Natural killer cell treated with Interleukin-12 subunit alpha and Interleukin-12 subunit beta and Interleukin-15 and Interleukin-18, amount 100 ng/mL, for 72 hours (primary cell): ENCODE data around the gene LAMB3. TPM values are rescaled to one million over a fixed set of nuclear protein-coding genes. Genes with fewer than 3 reads are reported as not detected.

Experiments used
- ATAC-seq, 2 donors: fragments of 150-1000 bp; cut with Tn5 transposase in 1 of 2; sonication (Bioruptor Pico), chemical (Tn5 transposase) in 1 of 2; 2 replicates each; pipeline ENCODE4 v1.10.0; 2021
- DNase-seq: peaks from one replicate; pipeline ENCODE4 v3.0.0; 2022; ENCODE audit warnings: low spot score
- H3K27ac Mint-ChIP-seq, 2 donors: 1 replicate in 1 of 2; 2 replicates in 1 of 2; pipeline ENCODE4 v1.8.0; 2022; ENCODE audit warnings: mixed read lengths in 2 of 2, mild to moderate bottlenecking in 1 of 2, moderate library complexity in 1 of 2
- H3K27me3 Mint-ChIP-seq, 2 donors: 1 replicate in 1 of 2; 2 replicates in 1 of 2; pipeline ENCODE4 v1.8.0; 2022; ENCODE audit warnings: mixed read lengths in 2 of 2
- H3K36me3 Mint-ChIP-seq: one replicate; pipeline ENCODE4 v1.8.0; 2022; ENCODE audit warnings: mixed read lengths
- H3K4me1 Mint-ChIP-seq, 2 donors: 1 replicate in 1 of 2; 2 replicates in 1 of 2; pipeline ENCODE4 v1.8.0; 2022; ENCODE audit warnings: low read depth in 2 of 2, mixed read lengths in 2 of 2, mild to moderate bottlenecking in 1 of 2
- H3K4me3 Mint-ChIP-seq: one replicate; pipeline ENCODE4 v1.8.0; 2022; ENCODE audit warnings: mixed read lengths
- H3K9me3 Mint-ChIP-seq: 2 replicates; pipeline ENCODE4 v1.8.0; 2022; ENCODE audit warnings: mixed read lengths
- total RNA-seq, 2 donors: library from RNA; stranded (reverse); gene quantifications; one replicate each; pipeline ENCODE4 v1.2.3, GENCODE V29; 2022

Gene LAMB3
- total RNA-seq, 2 donors from 2014 or later, result 1.1 to 1.2 TPM

- H3K36me3 Mint-ChIP-seq, result no peaks in the 10 kb centered on the region
- no peak overlapping the region for H3K27ac Mint-ChIP-seq
- ATAC-seq (no peak), DNase-seq (no peak)
- H3K9me3 Mint-ChIP-seq, result no peaks in the 10 kb centered on the region
- no peak overlapping the region for H3K4me3 Mint-ChIP-seq
- peaks cover 0 to 8% of the 10 kb centered on the region in 2 donors for H3K4me1 Mint-ChIP-seq
- peaks cover 0 to under 1% of the 10 kb centered on the region in 2 donors for H3K27me3 Mint-ChIP-seq
These were observed 37.3 kb downstream of the LAMB3 start for GRCh38 chr1:209614906-209615305.

DNA sequence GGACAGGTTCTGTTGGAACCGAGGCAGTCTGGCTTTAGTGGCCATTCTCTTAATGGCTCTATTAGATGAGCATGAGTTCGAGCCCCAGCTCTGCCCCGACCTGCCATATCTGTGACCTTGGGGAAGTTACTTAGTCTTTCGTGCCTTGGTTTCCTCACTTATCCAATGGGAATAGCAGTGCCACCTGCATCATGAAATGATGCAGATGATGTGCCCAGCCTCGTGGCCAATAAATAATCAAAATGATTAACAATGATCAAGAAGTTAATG is 38.1 kb downstream of the LAMB3 start:
- Mint-ChIP-seq H3K27me3 (no peaks in the 10 kb centered on the region), H3K27ac (no peak overlapping the region), H3K9me3 (no peaks in the 10 kb centered on the region), H3K4me3 (no peak overlapping the region), H3K36me3 (no peaks in the 10 kb centered on the region), H3K4me1 (peaks cover 0 to 5% of the 10 kb centered on the region in 2 donors)
- DNase-seq, result no peak
- no peak for ATAC-seq

- peaks cover 0 to under 1% of the 10 kb centered on the region in 2 donors for H3K4me1 Mint-ChIP-seq
- DNase-seq (no peak), ATAC-seq (no peak)
- no peaks in the 10 kb centered on the region for H3K27me3 Mint-ChIP-seq
- H3K36me3 Mint-ChIP-seq, result no peaks in the 10 kb centered on the region
- H3K9me3 Mint-ChIP-seq, result no peaks in the 10 kb centered on the region
- no peak overlapping the region for H3K4me3 Mint-ChIP-seq
- no peak overlapping the region for H3K27ac Mint-ChIP-seq
These were observed 38.6 kb downstream of the LAMB3 start for GRCh38 chr1:209613400-209614150.

GRCh38 chr1:209612646-209613399 is 39.4 kb downstream of the LAMB3 start:
- no peak overlapping the region for H3K27ac Mint-ChIP-seq
- H3K36me3 Mint-ChIP-seq, result no peaks in the 10 kb centered on the region
- H3K27me3 Mint-ChIP-seq, result no peaks in the 10 kb centered on the region
- DNase-seq, result no peak
- no peaks in the 10 kb centered on the region for H3K9me3 Mint-ChIP-seq
- no peak for ATAC-seq
- no peak overlapping the region for H3K4me3 Mint-ChIP-seq
- H3K4me1 Mint-ChIP-seq, result no peaks in the 10 kb centered on the region

DNA sequence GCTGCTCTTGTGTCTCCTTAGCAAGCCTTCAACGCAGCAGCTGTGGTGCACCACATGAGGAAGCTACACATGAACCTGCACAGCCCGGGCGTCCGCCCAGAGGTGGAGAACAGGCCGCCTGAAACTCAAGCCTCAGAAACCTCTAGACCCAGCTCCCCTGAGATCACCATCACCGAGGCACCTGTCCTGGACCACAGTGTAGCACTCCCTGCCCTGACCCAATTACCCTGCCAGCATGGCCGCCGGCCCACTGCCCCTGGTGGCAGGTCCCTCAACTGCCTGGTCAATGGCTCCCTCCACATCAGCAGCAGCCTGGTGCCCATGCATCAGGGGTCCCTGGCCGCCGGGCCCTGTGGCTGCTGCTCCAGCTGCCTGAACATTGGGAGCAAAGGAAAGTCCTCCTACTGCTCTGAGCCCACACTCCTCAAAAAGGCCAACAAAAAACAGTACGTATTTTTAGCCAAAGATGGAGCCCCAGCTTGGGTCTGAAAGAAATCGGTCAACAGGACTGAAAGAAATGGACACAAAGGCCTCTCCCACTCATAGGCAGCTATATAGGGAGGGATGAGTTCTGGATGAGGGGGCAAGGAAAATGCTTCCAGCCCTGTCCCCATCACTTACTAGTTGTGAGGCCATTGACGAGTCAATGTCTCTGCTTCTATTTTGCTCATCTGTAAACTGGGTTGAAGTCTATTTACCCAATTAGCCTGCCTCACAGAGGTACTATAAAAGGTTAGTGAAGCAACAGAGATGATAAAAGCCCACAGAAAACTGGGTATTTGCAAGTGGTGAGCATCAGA is 40.3 kb downstream of the LAMB3 start:
- ATAC-seq, result no peak
- Mint-ChIP-seq H3K27me3 (no peaks in the 10 kb centered on the region), H3K36me3 (no peaks in the 10 kb centered on the region), H3K4me1 (peaks cover 0 to 3% of the 10 kb centered on the region in 2 donors), H3K9me3 (no peaks in the 10 kb centered on the region), H3K4me3 (no peak overlapping the region), H3K27ac (no peak overlapping the region)
- DNase-seq, result no peak

GRCh38 chr1:209610631-209610905 is 41.7 kb downstream of the LAMB3 start:
- Mint-ChIP-seq H3K4me3 (no peak overlapping the region), H3K4me1 (peaks cover 0 to 3% of the 10 kb centered on the region in 2 donors), H3K9me3 (no peaks in the 10 kb centered on the region), H3K36me3 (no peaks in the 10 kb centered on the region), H3K27ac (no peak overlapping the region), H3K27me3 (no peaks in the 10 kb centered on the region)
- ATAC-seq (no peak), DNase-seq (no peak)

- Mint-ChIP-seq H3K9me3 (no peaks in the 10 kb centered on the region), H3K36me3 (no peaks in the 10 kb centered on the region), H3K27me3 (no peaks in the 10 kb centered on the region), H3K27ac (no peak overlapping the region), H3K4me1 (peaks cover 0 to 5% of the 10 kb centered on the region in 2 donors), H3K4me3 (no peak overlapping the region)
- ATAC-seq (no peak), DNase-seq (no peak)
These were observed 42.2 kb downstream of the LAMB3 start for GRCh38 chr1:209609791-209610630.

DNA sequence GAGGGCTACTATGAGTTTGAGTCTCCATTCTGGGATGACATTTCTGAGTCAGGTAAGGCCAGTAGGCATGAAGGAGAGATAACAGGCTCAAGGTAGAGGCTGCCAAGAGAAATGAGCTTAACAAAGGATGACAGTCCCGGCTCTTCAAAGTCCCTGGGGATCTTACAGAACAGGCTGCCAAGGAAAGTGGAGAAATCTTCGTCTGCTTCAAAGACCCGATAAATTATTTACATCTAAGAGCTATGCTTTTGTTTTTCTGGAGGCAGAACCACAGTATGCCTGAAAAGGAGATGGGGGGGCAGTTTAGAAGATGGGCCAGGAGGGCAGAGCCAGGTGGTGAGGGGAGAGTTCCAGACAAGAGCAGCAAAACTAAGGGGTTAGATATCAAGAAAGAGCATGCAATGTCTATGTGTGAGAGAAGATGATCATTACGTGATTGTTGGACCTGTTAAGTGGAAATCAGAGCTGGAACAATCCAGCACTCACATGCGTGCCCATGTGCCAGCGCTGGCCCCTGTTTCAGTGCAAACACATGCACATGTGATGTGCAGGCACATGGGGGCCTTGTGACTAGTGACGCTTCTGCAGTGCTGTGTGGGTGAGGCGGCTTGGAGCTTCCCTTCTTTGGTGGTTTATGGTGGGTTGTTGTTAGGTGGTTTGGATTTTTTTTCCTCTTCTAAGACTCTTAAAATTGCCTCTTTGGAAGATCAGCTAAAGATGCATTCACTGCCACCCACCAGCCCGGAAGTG is 43.0 kb downstream of the LAMB3 start:
- ATAC-seq, result no peak
- no peak overlapping the region for H3K27ac Mint-ChIP-seq

GRCh38 chr1:209607795-209608178 is 44.4 kb downstream of the LAMB3 start:
- Mint-ChIP-seq H3K27me3 (no peaks in the 10 kb centered on the region), H3K4me1 (peaks cover 0 to 13% of the 10 kb centered on the region in 2 donors), H3K4me3 (no peak overlapping the region), H3K27ac (no peak overlapping the region), H3K36me3 (no peaks in the 10 kb centered on the region), H3K9me3 (no peaks in the 10 kb centered on the region)
- ATAC-seq (peak; percentile 3 to 15), DNase-seq (no peak)

More for the DNA sequence above, 43.0 kb downstream of the LAMB3 start:
- Mint-ChIP-seq H3K36me3 (no peaks in the 10 kb centered on the region), H3K4me1 (peaks cover 0 to 10% of the 10 kb centered on the region in 2 donors), H3K4me3 (no peak overlapping the region), H3K9me3 (no peaks in the 10 kb centered on the region), H3K27me3 (no peaks in the 10 kb centered on the region)
- DNase-seq, result no peak

GRCh38 chr1:209607102-209607794 is 45.0 kb downstream of the LAMB3 start:
- no peak overlapping the region for H3K4me3 Mint-ChIP-seq
- H3K4me1 Mint-ChIP-seq, result peaks cover 0 to 13% of the 10 kb centered on the region in 2 donors
- no peaks in the 10 kb centered on the region for H3K27me3 Mint-ChIP-seq
- ATAC-seq (peak; percentile 60 to 87), DNase-seq (no peak)
- H3K9me3 Mint-ChIP-seq, result no peaks in the 10 kb centered on the region
- H3K27ac Mint-ChIP-seq, result no peak overlapping the region
- H3K36me3 Mint-ChIP-seq, result no peaks in the 10 kb centered on the region

DNA sequence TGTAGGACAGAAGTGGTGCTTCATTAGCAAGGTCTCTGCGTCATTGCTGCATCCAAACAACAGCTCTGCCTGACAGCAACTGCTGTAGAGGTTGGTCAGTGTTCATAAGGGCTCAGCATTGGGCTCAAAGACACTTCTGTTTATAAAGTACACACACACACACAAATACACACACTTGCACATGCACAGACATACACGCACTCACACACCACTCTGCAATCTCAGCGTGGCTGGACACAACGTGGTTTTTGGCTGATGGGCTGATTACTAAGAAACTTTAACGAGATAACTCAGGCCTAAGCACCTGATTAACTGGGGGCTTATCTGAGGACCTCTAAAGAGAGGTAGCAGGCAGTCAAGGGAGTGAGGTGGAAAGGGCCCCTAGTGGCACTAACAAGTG is 48.3 kb downstream of the LAMB3 start:
- H3K9me3 Mint-ChIP-seq, result no peaks in the 10 kb centered on the region
- peak overlapping the region in 1 of 2 donors; percentile 24 for H3K27ac Mint-ChIP-seq
- no peak for DNase-seq
- H3K27me3 Mint-ChIP-seq, result peaks cover 14 to 25% of the 10 kb centered on the region in 2 donors
- no peak overlapping the region for H3K4me3 Mint-ChIP-seq
- ATAC-seq, result no peak
- H3K4me1 Mint-ChIP-seq, result peaks cover 0 to 13% of the 10 kb centered on the region in 2 donors
- no peaks in the 10 kb centered on the region for H3K36me3 Mint-ChIP-seq

DNA sequence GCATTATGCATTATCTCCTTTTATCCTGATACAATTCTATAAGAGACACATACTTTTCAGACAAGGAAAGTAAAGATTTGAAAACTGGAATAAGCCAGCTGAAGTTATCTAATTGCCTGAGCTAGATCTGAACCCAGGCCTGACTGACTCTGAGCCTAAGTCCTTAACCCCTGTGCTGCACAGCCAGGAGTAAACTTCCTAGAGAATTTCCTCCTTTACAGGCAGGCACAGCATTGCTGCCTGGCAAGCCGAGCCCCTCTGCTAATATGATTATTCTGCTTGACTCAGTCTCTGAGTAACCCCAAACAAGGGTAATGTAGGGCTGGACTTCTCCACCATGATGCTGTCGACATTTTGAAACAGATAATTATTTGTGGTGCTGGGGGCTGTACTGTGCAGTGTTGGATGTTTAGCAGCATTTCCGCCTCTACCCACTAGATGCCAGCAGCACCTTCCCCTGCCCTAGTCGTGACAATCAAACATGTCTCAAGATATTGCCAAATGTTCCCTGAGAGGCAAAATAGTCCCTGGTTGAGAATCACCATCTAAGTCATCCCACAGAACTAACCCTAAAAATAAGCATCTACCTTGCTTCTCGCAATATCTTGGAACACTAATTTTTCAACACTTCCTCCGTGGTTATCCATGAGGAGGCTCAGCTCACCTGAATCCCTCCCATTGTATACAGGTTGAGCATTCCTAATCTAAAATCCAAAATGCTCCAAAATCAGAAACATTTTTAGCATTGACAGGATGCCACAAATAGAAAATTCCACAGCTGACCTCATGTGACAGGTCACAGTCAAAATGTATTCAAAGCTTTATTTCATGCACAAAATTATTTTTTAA is 50.2 kb downstream of the LAMB3 start:
- peaks cover 0 to 9% of the 10 kb centered on the region in 2 donors for H3K4me1 Mint-ChIP-seq
- no peaks in the 10 kb centered on the region for H3K36me3 Mint-ChIP-seq
- H3K9me3 Mint-ChIP-seq, result no peaks in the 10 kb centered on the region
- H3K27me3 Mint-ChIP-seq, result peaks cover 19 to 33% of the 10 kb centered on the region in 2 donors
- DNase-seq (no peak), ATAC-seq (peak; percentile 53 to 62)
- H3K27ac Mint-ChIP-seq, result no peak overlapping the region
- no peak overlapping the region for H3K4me3 Mint-ChIP-seq
